ENCODE measurements around the gene WLS.
"Not testable (repeated sequence)": the region's sequence is repeated elsewhere in the genome, so short reads cannot be mapped to it uniquely, and the experiment has no call there.

Gene WLS

GRCh38 chr1:68165665-68166064 lies 66.7 kb downstream of the WLS start:
- no peak for DNase-seq (ENCODE audit: low read depth)

- no peak for DNase-seq (ENCODE audit: low read depth)
Measured at GRCh38 chr1:68164918-68165317, 67.4 kb downstream of the WLS start.

- DNase-seq (ENCODE audit: low read depth), result no peak
Measured at GRCh38 chr1:68163220-68163619, 69.1 kb downstream of the WLS start.

GRCh38 chr1:68162761-68163160 lies 69.6 kb downstream of the WLS start:
- DNase-seq (ENCODE audit: low read depth), result no peak

GRCh38 chr1:68161672-68162071 lies 70.7 kb downstream of the WLS start:
- DNase-seq (ENCODE audit: low read depth), result not testable (repeated sequence)

- DNase-seq (ENCODE audit: low read depth), result not testable (repeated sequence)
Measured at GRCh38 chr1:68160935-68161334, 71.4 kb downstream of the WLS start.

GRCh38 chr1:68160021-68160420 lies 72.3 kb downstream of the WLS start:
- DNase-seq (ENCODE audit: low read depth), result no peak

- DNase-seq (ENCODE audit: low read depth), result no peak
Measured at GRCh38 chr1:68158837-68159236, 73.5 kb downstream of the WLS start.

GRCh38 chr1:68157416-68157815 lies 74.9 kb downstream of the WLS start:
- DNase-seq (ENCODE audit: low read depth), result no peak

- no peak for DNase-seq (ENCODE audit: low read depth)
Measured at GRCh38 chr1:68151690-68152089, 80.6 kb downstream of the WLS start.

- DNase-seq (ENCODE audit: low read depth), result no peak
Measured at GRCh38 chr1:68149907-68150306, 82.4 kb downstream of the WLS start.

GRCh38 chr1:68149110-68149798 lies 83.1 kb downstream of the WLS start:
- DNase-seq (ENCODE audit: low read depth), result no peak

- no peak for DNase-seq (ENCODE audit: low read depth)
Measured at GRCh38 chr1:68148631-68149030, 83.7 kb downstream of the WLS start.

- no peak for DNase-seq (ENCODE audit: low read depth)
Measured at GRCh38 chr1:68147534-68148171, 84.7 kb downstream of the WLS start.

GRCh38 chr1:68145418-68146126 lies 86.8 kb downstream of the WLS start:
- no peak for DNase-seq (ENCODE audit: low read depth)

GRCh38 chr1:68144856-68145255 lies 87.5 kb downstream of the WLS start:
- no peak for DNase-seq (ENCODE audit: low read depth)

GRCh38 chr1:68143633-68144032 lies 88.7 kb downstream of the WLS start:
- DNase-seq (ENCODE audit: low read depth), result no peak

- no peak for DNase-seq (ENCODE audit: low read depth)
Measured at GRCh38 chr1:68142461-68142860, 89.9 kb downstream of the WLS start.

GRCh38 chr1:68142036-68142435 lies 90.3 kb downstream of the WLS start:
- DNase-seq (ENCODE audit: low read depth), result peak; percentile 22

- peak; percentile 86 for DNase-seq (ENCODE audit: low read depth)
Measured at GRCh38 chr1:68141071-68142021, 91.0 kb downstream of the WLS start.

GRCh38 chr1:68140536-68140935 lies 91.8 kb downstream of the WLS start:
- DNase-seq (ENCODE audit: low read depth), result peak; percentile 73

GRCh38 chr1:68136187-68136586 lies 96.1 kb downstream of the WLS start:
- no peak for DNase-seq (ENCODE audit: low read depth)
